ENCODE data around the gene KCNJ9.

The KCNJ9 gene

GRCh38 chr1:160066829-160067745 lies 14.3 kb upstream of the KCNJ9 start:
- DNase-seq (ENCODE audit: low read depth in 2 of 2), result no peak

- no peak for DNase-seq (ENCODE audit: low read depth in 2 of 2)
These were observed 13.1 kb upstream of the KCNJ9 start for GRCh38 chr1:160068225-160068624.

GRCh38 chr1:160069460-160070231 lies 11.7 kb upstream of the KCNJ9 start, which contains the start of gene KCNJ10:
Gene KCNJ10, minus strand, starts transcription at chr1:160070160. Its CDS starts 27,628 bp downstream, at chr1:160042532.
- DNase-seq (ENCODE audit: low read depth in 2 of 2), result no peak

GRCh38 chr1:160070243-160071163 lies 10.8 kb upstream of the KCNJ9 start:
- peak; percentile 31 to 51 for DNase-seq (ENCODE audit: low read depth in 2 of 2)

- no peak for DNase-seq (ENCODE audit: low read depth in 2 of 2)
These were observed 10.0 kb upstream of the KCNJ9 start for GRCh38 chr1:160071289-160071688.

- DNase-seq (ENCODE audit: low read depth in 2 of 2), result no peak
These were observed 6.5 kb upstream of the KCNJ9 start for GRCh38 chr1:160074865-160075264.

GRCh38 chr1:160075836-160076235 lies 5.5 kb upstream of the KCNJ9 start:
- DNase-seq (ENCODE audit: low read depth in 2 of 2), result no peak

GRCh38 chr1:160076295-160076694 lies 5.0 kb upstream of the KCNJ9 start:
- no peak for DNase-seq (ENCODE audit: low read depth in 2 of 2)

- DNase-seq (ENCODE audit: low read depth in 2 of 2), result no peak
These were observed 3.9 kb upstream of the KCNJ9 start for GRCh38 chr1:160077486-160077885.

- peak in 1 of 2 experiments; percentile 59 for DNase-seq (ENCODE audit: low read depth in 2 of 2)
These were observed 2.7 kb upstream of the KCNJ9 start for GRCh38 chr1:160078512-160079195.

- no peak for DNase-seq (ENCODE audit: low read depth in 2 of 2)
These were observed 1.9 kb upstream of the KCNJ9 start for GRCh38 chr1:160079448-160079847.

GRCh38 chr1:160080381-160081100 lies 797 bp upstream of the KCNJ9 start:
- no peak for DNase-seq (ENCODE audit: low read depth in 2 of 2)

GRCh38 chr1:160082487-160082886 lies 1.1 kb downstream of the KCNJ9 start:
- no peak for DNase-seq (ENCODE audit: low read depth in 2 of 2)

GRCh38 chr1:160082926-160083325 lies 1.6 kb downstream of the KCNJ9 start:
- no peak for DNase-seq (ENCODE audit: low read depth in 2 of 2)

GRCh38 chr1:160083968-160084770 lies 2.8 kb downstream of the KCNJ9 start:
- peak; percentile 39 to 62 for DNase-seq (ENCODE audit: low read depth in 2 of 2)

GRCh38 chr1:160084771-160085321 lies 3.5 kb downstream of the KCNJ9 start:
- no peak for DNase-seq (ENCODE audit: low read depth in 2 of 2)

- DNase-seq (ENCODE audit: low read depth in 2 of 2), result peak; percentile 43 to 78
These were observed 4.5 kb downstream of the KCNJ9 start for GRCh38 chr1:160085686-160086455.

- no peak for DNase-seq (ENCODE audit: low read depth in 2 of 2)
These were observed 5.1 kb downstream of the KCNJ9 start for GRCh38 chr1:160086456-160086892.

All from stimulated activated CD4-positive, alpha-beta T cell treated with anti-CD3 and anti-CD28 coated beads, Interleukin-12 subunit alpha, Interleukin-12 subunit beta, amount 100 ng/mL, for 24 hours (primary cell).